PC-9 (cell line): ENCODE data around the gene LCN6. TPM values are rescaled to one million over a fixed set of nuclear protein-coding genes. Genes with fewer than 3 reads are reported as not detected.

Experiments
- BruUV-seq: library from RNA; stranded (reverse); fragments of 400-500 nt; replicated peaks from 2 replicates; lab custom pipeline; 2021; lab: Mats Ljungman, UMichigan
- CTCF ChIA-PET: fragments of 300-600 bp; sonication (Branson Sonifier 250); formaldehyde crosslinking; loops from one replicate; lab custom pipeline; 2022; ENCODE audit warnings: antibody characterized with exemption; lab: Charles Lee
- POLR2A ChIA-PET: fragments of 300-600 bp; sonication (Branson Sonifier 250); formaldehyde crosslinking; loops from one replicate; lab custom pipeline; 2022; ENCODE audit warnings: antibody characterized with exemption; ENCODE audit not compliant: unreplicated experiment; lab: Charles Lee
- DNase-seq, 2 experiments: peaks; one replicate each; pipeline versions ENCODE4 v3.0.0 to v3.0.0-alpha.2; 2015 to 2022; ENCODE audit warnings: mixed read lengths in 1 of 2
- H2AFZ ChIP-seq: fragments of 200-600 bp; sonication (generic); 2 replicates; pipeline ENCODE4 v1.8.1; 2017; ENCODE audit warnings: antibody characterized with exemption
- H3F3A ChIP-seq: fragments of 200-600 bp; sonication (generic); 2 replicates; pipeline ENCODE4 v1.8.1; 2017; ENCODE audit warnings: antibody characterized with exemption, mild to moderate bottlenecking, low read depth; ENCODE audit not compliant: insufficient read depth
- H3K27ac ChIP-seq: fragments of 200-600 bp; sonication (generic); 2 replicates; pipeline ENCODE4 v1.6.1; 2016; ENCODE audit warnings: mixed run types
- H3K27me3 ChIP-seq: fragments of 200-600 bp; sonication (generic); 2 replicates; pipeline ENCODE4 v1.6.1; 2016; ENCODE audit warnings: low read depth, mixed run types; ENCODE audit not compliant: insufficient read depth
- H3K36me3 ChIP-seq: fragments of 200-600 bp; sonication (generic); 2 replicates; pipeline ENCODE4 v1.6.1; 2016; ENCODE audit warnings: low read depth, mixed run types
- H3K4me1 ChIP-seq: fragments of 200-600 bp; sonication (generic); replicated peaks from 2 replicates; pipeline ENCODE4 v1.6.1; 2016; ENCODE audit warnings: mixed run types; ENCODE audit not compliant: insufficient read depth
- H3K4me2 ChIP-seq: fragments of 200-600 bp; sonication (generic); 2 replicates; pipeline ENCODE4 v1.6.1; 2017; ENCODE audit warnings: mixed run types
- H3K4me3 ChIP-seq: fragments of 200-600 bp; sonication (generic); 2 replicates; pipeline ENCODE4 v1.6.1; 2016; ENCODE audit warnings: mixed run types
- H3K79me2 ChIP-seq: fragments of 200-600 bp; sonication (generic); 2 replicates; pipeline ENCODE4 v1.6.1; 2017; ENCODE audit warnings: low read depth, mixed run types
- H3K9me2 ChIP-seq: fragments of 200-600 bp; sonication (generic); 2 replicates; pipeline ENCODE4 v1.8.1; 2017; ENCODE audit warnings: mild to moderate bottlenecking; ENCODE audit not compliant: insufficient read depth
- H3K9me3 ChIP-seq: fragments of 200-600 bp; sonication (generic); 2 replicates; pipeline ENCODE4 v1.8.1; 2016; ENCODE audit warnings: low read depth; ENCODE audit not compliant: insufficient read depth
- H4K20me1 ChIP-seq: fragments of 200-600 bp; sonication (generic); 2 replicates; pipeline ENCODE4 v1.8.1; 2017; ENCODE audit not compliant: insufficient read depth
- CTCF ChIP-seq: fragments of 200-600 bp; sonication (generic); conservative IDR thresholded peaks from 2 replicates; pipeline ENCODE4 v1.6.1; 2017; ENCODE audit warnings: mixed run types, antibody characterized with exemption, mild to moderate bottlenecking, moderate library complexity
- EZH2 ChIP-seq: fragments of 200-600 bp; sonication (generic); IDR thresholded peaks from 2 replicates; pipeline ENCODE4 v1.8.0; 2017; ENCODE audit warnings: antibody characterized with exemption, low read depth
- intact Hi-C: fragments of 100-400 bp; cut with micrococcal nuclease; formaldehyde crosslinking; loops from one replicate; pipeline ENCODE4 v1.10.0; 2022; ENCODE audit not compliant: unreplicated experiment
- total RNA-seq: library from RNA; stranded (reverse); gene quantifications from 2 replicates; pipeline ENCODE4 v1.2.3, GENCODE V29; 2021

LCN6 gene
- total RNA-seq, 1 experiment from 2014 or later = not detected

GRCh38 chr9:136703276-136703860, 45.0 kb downstream of the LCN6 start:
- Histone ChIP-seq H3K4me3 (no peak overlapping the region), H3K4me1 (no peaks in the 10 kb centered on the region), H4K20me1 (no peaks in the 10 kb centered on the region), H3K4me2 (no peak overlapping the region), H3F3A (peaks cover 13% of the 10 kb centered on the region; the same call in 1 of the 2 replicates), H2AFZ (no peak overlapping the region), H3K9me3 (no peaks in the 10 kb centered on the region), H3K36me3 (no peaks in the 10 kb centered on the region), H3K27me3 (no peaks in the 10 kb centered on the region), H3K27ac (no peak overlapping the region), H3K9me2 (no peaks in the 10 kb centered on the region), H3K79me2 (no peaks in the 10 kb centered on the region)
- intact Hi-C loops = no loop called here
- ChIA-PET CTCF (interaction anchor here (0.5 kb wide), 1 partner anchor 15 kb away, joined by 4 read pairs; no protein-coding TSS in a partner anchor), POLR2A (no interaction called here)
- no TSS peak for BruUV-seq
- no peak for TF ChIP-seq EZH2
- no peak for TF ChIP-seq CTCF
- no peak for DNase-seq

GRCh38 chr9:136701668-136702053, 46.7 kb downstream of the LCN6 start:
- TF ChIP-seq CTCF = no peak
- TF ChIP-seq EZH2 = no peak
- no peak overlapping the region for H3K4me3 ChIP-seq
- no peaks in the 10 kb centered on the region for H3K36me3 ChIP-seq
- no peaks in the 10 kb centered on the region for H3K9me2 ChIP-seq
- BruUV-seq = no TSS peak
- no peaks in the 10 kb centered on the region for H3K27me3 ChIP-seq
- no peak overlapping the region for H3K27ac ChIP-seq
- intact Hi-C loops = no loop called here
- no peaks in the 10 kb centered on the region for H3K4me1 ChIP-seq
- no peak for DNase-seq
- no peaks in the 10 kb centered on the region for H3K9me3 ChIP-seq
- no peak overlapping the region for H3K4me2 ChIP-seq
- CTCF ChIA-PET = no interaction called here
- H2AFZ ChIP-seq = no peak overlapping the region
- peaks cover 15% of the 10 kb centered on the region; the same call in 1 of the 2 replicates for H3F3A ChIP-seq
- POLR2A ChIA-PET = no interaction called here
- H3K79me2 ChIP-seq = no peaks in the 10 kb centered on the region
- H4K20me1 ChIP-seq = no peaks in the 10 kb centered on the region

GRCh38 chr9:136700959-136701667, 47.2 kb downstream of the LCN6 start:
- no peak overlapping the region for H3K4me3 ChIP-seq
- BruUV-seq = no TSS peak
- no peaks in the 10 kb centered on the region for H3K9me2 ChIP-seq
- H3K79me2 ChIP-seq = no peaks in the 10 kb centered on the region
- TF ChIP-seq EZH2 (no peak), CTCF (no peak)
- peaks cover 19% of the 10 kb centered on the region for H3F3A ChIP-seq
- intact Hi-C loops = no loop called here
- H4K20me1 ChIP-seq = no peaks in the 10 kb centered on the region
- H3K36me3 ChIP-seq = no peaks in the 10 kb centered on the region
- H3K4me1 ChIP-seq = peaks cover 5% of the 10 kb centered on the region
- POLR2A ChIA-PET = no interaction called here
- H2AFZ ChIP-seq = no peak overlapping the region
- no peak overlapping the region for H3K4me2 ChIP-seq
- H3K27me3 ChIP-seq = no peaks in the 10 kb centered on the region
- no peak for DNase-seq
- no peaks in the 10 kb centered on the region for H3K9me3 ChIP-seq
- CTCF ChIA-PET = interaction anchor here (0.7 kb wide), 1 partner anchor 72 kb away, joined by 5 read pairs; no protein-coding TSS in a partner anchor
- no peak overlapping the region for H3K27ac ChIP-seq
